GM18502 (cell line): ENCODE results near the gene BMPR1B.

ENCODE experiments used
- ATAC-seq: cut with Tn5 transposase; IDR thresholded peaks from one replicate; pipeline ENCODE4 v1.9.1; 2021; ENCODE audit warnings: mild to moderate bottlenecking; ENCODE audit not compliant: unreplicated experiment, poor library complexity

BMPR1B gene

GRCh38 chr4:94895081-94895480 lies 137.3 kb downstream of the BMPR1B start:
- no peak for ATAC-seq

DNA sequence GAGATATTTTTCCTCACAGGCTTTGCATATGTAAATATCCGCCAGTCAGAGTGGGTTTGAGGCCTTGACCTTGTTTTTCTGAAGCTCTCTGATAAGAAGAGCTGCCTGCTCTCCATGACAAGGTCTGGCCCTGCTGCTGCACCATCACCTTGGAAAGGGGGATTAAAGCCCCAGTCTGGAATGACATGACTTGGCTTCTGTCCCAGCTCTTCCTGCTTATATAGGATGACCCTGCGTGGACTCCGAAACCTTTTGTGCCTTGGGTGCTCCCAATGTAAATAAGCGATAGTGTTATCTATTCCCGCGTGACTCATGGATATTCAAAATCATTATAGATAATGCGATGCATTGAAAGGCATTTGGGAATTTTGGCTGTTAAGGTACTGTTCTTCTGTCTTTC lies 139.3 kb downstream of the BMPR1B start:
- no peak for ATAC-seq

- no peak for ATAC-seq
Observed at GRCh38 chr4:94905511-94905910, 147.8 kb downstream of the BMPR1B start.

GRCh38 chr4:94909645-94910044 lies 151.9 kb downstream of the BMPR1B start:
- ATAC-seq, result no peak

- no peak for ATAC-seq
Observed at GRCh38 chr4:94911106-94911505, 153.4 kb downstream of the BMPR1B start.

DNA sequence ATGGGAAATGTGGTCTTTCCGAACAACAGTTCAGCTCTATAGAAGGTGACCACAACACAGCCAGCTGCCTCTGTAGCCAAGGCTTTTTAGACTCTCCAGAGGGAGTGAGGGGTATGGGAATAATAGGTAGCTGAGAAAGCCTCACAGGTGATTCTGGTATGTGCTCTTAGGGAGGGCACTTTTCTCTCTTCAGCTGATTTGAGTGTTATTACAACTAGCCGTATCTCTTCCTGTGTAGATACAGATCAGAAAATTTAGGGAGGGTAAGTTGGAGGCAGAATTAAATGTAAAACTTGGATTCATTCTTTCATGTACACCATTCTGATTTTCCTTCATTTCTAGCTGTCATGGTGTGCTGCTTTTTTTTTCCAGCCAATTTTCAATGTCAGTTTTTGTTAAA lies 154.9 kb downstream of the BMPR1B start:
- ATAC-seq, result no peak

- peak; percentile 59 for ATAC-seq
Observed at GRCh38 chr4:94913316-94913715, 155.6 kb downstream of the BMPR1B start.

- no peak for ATAC-seq
Observed at GRCh38 chr4:94917146-94917545, 159.4 kb downstream of the BMPR1B start.

DNA sequence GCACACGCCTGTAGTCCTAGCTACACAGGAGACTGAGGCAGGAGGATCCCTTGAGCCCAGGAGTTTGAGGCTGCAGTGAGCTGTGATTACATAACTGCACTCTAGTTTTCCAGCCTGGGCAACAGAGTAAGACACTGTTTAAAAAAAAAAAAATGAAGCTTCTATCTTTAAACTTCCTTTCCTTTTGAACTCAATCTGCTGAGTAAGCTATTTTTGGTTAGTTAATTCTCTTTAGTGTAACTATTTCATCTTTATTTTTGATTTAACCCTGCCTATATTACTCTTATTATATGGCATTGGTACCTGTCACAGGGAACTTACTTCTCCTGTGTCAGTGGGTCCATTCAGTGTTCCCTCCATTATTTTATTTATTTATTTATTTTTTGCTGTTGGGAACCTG lies 160.8 kb downstream of the BMPR1B start:
- ATAC-seq, result no peak

- ATAC-seq, result no peak
Observed at GRCh38 chr4:94920369-94920768, 162.6 kb downstream of the BMPR1B start.

- no peak for ATAC-seq
Observed at GRCh38 chr4:94924566-94924965, 166.8 kb downstream of the BMPR1B start.

GRCh38 chr4:94925764-94926347 lies 168.1 kb downstream of the BMPR1B start:
- no peak for ATAC-seq

GRCh38 chr4:94926936-94927335 lies 169.2 kb downstream of the BMPR1B start:
- no peak for ATAC-seq

- ATAC-seq, result no peak
Observed at GRCh38 chr4:94927696-94928095, 169.9 kb downstream of the BMPR1B start.

- ATAC-seq, result no peak
Observed at GRCh38 chr4:94929696-94930095, 171.9 kb downstream of the BMPR1B start.

GRCh38 chr4:94931626-94932025 lies 173.9 kb downstream of the BMPR1B start:
- ATAC-seq, result no peak

GRCh38 chr4:94932366-94932765 lies 174.6 kb downstream of the BMPR1B start:
- no peak for ATAC-seq

- no peak for ATAC-seq
Observed at GRCh38 chr4:94933799-94934198, 176.0 kb downstream of the BMPR1B start.

DNA sequence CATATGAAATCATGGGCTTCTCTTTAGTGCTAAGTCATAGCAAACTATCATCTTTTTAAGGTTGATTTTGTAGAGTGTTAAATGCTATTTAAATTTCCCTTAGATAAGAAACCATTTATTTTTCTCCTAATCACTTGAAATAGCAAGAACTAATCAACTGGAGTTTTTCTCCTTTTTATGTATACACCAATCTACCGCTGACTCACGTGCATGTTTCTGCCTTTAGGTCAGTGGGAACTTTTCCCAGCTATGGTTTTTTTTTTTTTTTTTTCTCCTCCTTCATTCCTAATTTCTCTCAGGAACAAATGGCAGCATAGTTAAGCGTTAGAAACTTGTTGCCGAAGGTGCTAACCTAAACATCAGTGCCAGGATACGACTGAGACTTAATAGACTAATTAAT lies 176.4 kb downstream of the BMPR1B start:
- no peak for ATAC-seq

DNA sequence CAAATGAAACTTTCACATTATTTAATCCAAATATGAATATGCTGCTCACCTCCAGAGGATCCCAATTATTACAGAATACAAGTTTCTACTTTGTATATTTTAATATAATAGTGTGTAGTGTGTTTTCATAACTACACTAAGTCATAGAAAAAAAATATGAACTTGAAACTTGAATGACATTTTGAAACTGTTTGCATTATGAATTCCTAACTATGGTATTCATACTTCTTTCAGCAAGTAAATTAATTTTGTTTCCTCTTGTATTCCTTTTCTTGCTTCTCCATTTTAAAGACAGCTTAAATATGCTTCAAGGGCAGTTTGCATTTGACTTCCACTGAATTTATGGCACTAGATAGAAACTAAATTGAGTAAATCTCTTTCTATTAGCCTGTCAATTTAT lies 177.1 kb downstream of the BMPR1B start:
- no peak for ATAC-seq

GRCh38 chr4:94936854-94937253 lies 179.1 kb downstream of the BMPR1B start:
- ATAC-seq, result no peak

- no peak for ATAC-seq
Observed at GRCh38 chr4:94939791-94940519, 182.2 kb downstream of the BMPR1B start.
